Right hindlimb (tissue), 1 donor: ENCODE measurements around the gene THSD7B.
"Not testable (repeated sequence)": the region's sequence is repeated elsewhere in the genome, so short reads cannot be mapped to it uniquely, and the experiment has no call there.

ENCODE experiments used
- DNase-seq: peaks from one replicate; pipeline ENCODE4 v3.0.0-alpha.2; 2018

Gene THSD7B

DNA sequence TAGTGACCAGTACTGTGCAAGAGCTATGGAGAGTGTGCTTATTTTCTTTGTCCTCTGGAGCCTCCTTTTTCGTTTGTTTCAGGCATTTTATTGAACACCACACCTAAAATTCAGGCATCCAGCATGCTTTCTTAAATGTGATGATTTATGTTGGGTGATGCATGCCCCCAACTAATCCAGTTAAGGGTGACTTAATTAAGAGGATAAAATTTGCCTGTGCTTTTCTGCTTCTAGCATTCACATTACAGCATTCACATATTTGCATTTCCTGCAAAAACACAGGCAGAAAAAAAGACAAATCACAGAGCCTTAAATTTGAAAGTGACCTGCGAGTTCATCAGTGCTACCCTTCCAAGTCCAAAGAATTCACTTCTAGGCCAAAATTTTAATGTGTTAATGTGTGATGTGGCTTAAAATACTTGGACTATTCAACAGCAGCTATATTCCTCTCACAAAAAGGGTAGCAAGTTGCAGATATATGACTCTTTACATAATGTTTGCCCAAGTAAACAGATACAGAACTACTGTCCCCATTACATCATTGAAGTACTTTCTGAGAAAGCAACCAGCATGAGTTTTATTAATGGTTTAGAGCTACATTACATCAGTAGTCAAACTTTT, 286.5 kb downstream of the THSD7B start:
- no peak for DNase-seq

DNA sequence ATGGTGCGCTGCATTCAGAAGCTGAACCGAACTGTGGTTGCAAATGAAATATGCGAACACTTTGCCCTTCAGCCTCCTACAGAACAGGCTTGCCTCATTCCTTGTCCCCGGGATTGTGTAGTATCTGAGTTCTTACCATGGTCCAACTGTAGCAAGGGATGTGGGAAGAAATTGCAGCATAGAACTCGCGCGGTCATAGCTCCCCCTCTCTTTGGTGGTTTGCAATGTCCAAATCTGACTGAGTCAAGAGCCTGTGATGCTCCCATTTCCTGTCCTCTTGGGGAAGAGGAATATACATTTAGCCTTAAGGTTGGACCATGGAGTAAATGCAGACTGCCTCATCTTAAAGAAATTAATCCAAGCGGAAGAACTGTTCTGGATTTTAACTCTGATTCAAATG, 291.4 kb downstream of the THSD7B start:
- no peak for DNase-seq

DNA sequence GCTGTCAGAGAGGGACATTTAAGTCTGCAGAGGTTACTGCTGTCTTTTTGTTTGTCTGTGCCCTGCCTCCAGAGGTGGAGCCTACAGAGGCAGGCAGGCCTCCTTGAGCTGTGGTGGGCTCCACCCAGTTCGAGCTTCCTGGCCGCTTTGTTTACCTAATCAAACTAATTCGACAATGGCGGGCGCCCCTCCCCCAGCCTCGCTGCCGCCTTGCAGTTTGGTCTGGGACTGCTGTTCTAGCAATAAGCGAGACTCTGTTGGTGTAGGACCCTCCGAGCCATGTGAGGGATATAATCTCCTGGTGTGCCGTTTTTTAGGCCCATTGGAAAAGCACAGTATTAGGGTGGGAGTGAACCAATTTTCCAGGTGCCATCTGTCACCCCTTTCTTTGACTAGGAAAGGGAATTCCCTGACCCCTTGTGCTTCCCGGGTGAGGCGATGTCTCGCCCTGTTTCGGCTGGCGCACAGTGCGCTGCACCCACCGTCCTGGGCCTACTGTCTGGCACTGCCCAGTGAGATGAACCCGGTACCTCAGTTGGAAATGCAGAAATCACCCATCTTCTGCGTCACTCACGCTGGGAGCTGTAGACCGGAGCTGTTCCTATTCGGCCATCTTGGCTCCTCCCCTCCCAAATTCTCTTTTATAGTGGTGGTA, 310.9 kb downstream of the THSD7B start:
- not testable (repeated sequence) for DNase-seq

DNA sequence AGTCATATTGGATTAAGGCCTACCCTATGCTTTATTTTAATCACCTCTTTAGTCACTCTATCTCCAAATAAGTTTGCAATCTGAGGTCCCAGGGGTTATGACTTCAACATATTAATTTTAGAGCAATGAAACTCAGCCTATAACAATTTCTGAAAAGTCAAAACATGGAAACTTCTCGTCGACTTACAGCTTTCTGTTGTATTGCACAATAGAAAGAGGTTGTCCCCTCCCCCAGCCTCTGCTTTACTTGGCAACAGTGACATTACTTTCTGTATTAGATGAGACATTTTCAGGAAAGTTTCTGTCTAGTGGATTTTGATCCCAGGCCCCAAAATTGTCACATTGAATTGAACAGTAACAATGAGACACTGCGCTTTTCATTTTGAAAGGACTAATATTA, 326.4 kb downstream of the THSD7B start:
- no peak for DNase-seq

DNA sequence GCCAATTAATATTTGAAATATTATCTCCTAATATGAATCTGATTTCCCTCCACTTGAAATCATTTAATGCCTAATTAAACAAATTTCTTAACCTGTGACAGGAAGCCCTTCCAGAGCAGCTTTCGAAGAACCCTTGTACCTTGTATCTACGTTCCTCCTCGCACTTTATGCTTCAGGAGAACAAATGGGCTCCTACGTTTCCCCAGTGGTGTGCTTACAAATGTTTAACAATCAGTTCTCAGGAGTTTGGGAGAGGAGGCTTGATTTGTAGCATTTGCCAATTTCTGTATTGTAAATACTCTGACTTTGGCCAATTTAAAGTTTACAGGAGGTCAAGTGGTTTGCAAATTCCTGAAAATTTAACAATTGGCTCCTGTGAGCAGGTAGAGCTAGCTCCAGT, 327.8 kb downstream of the THSD7B start:
- no peak for DNase-seq

DNA sequence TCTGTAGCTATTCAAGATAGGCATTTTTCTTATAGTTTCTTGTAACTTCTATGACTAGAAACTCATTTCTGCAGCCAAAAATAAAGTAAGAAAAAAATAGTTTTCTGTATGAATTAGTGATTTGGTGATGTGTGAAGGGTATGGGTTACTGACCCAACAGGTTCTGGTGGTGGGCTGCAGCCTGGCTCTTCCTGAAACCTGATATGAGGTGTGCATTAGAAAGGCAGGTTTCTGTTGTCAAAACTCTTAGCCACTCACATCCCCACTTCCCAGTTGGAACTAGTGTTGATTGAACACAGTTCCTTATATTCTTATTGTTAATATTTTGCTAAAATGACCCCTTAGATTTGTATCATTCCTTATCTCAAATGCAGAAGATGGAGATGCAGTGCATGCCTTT, 330.8 kb downstream of the THSD7B start:
- DNase-seq: no peak

DNA sequence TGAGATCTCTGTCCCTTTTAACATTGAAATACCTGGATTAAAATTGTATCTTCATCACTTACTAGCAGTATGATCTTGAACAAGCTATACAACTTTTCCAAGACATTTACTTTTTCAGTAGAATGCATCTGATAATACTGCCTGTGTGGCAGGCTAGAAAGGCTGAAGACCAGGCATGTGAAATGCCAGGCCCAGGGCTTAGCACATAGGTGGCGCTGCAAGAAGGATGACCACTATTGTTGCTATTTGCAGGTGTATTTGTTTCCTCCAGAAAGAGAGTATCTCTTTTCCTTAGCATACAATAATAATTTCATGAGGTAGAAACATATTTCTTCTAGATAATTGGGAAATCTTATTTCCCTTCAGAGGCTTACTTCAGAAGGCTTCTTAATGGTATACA, 331.3 kb downstream of the THSD7B start:
- no peak for DNase-seq

DNA sequence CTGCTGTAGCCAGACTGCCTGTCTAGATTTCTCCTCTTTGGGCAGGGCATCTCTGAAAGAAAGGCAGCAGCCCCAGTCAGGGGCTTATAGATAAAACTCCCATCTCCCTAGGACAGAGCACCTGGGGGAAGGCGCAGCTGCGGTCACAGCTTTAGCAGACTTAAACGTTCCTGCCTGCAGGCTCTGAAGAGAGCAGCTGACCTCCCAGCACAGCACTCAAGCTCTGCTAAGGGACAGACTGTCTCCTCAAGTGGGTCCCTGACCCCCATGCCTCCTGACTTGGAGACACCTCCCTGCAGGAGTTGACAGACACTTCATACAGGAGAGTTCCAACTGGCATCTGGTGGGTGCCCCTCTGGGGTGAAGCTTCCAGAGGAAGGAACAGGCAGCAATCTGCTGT, 336.5 kb downstream of the THSD7B start:
- DNase-seq: not testable (repeated sequence)

DNA sequence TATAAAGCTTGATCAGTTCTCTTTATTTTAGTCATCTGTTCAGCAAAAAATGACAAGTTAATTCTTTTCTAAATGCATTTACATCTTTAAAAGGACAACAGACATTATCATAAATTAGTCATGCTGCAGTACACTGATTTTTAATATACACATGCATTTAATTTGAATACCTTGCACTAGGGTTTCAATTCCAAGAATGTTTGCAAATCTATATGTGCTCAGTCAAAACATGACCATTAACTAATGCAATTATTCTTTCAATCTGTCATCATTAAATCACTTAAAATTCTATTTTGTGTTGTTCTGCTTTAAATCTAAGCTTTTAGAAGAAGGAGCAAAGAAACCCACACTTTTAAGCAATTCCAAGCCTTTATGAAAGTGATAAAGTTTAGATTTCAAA, 342.6 kb downstream of the THSD7B start:
- no peak for DNase-seq

DNA sequence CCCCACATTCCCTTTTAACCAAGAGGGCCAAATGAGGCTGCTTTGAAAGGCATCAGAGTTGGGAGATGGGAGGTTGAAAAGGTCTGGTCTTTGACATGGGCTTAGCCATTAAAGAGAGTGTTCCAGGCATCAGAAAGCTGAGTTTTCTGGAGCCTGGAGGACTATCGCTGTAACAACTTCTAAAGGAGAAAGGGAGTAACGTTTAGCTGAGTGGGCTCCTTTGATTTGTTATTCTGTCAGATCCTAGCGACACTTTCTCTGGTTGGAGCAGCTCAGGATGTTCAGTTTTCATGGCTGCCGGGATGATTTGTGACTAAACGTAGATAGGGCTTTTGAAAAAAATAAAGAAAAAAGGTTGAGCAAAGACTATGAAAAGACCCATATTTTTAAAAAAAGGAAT, 346.6 kb downstream of the THSD7B start:
- no peak for DNase-seq

DNA sequence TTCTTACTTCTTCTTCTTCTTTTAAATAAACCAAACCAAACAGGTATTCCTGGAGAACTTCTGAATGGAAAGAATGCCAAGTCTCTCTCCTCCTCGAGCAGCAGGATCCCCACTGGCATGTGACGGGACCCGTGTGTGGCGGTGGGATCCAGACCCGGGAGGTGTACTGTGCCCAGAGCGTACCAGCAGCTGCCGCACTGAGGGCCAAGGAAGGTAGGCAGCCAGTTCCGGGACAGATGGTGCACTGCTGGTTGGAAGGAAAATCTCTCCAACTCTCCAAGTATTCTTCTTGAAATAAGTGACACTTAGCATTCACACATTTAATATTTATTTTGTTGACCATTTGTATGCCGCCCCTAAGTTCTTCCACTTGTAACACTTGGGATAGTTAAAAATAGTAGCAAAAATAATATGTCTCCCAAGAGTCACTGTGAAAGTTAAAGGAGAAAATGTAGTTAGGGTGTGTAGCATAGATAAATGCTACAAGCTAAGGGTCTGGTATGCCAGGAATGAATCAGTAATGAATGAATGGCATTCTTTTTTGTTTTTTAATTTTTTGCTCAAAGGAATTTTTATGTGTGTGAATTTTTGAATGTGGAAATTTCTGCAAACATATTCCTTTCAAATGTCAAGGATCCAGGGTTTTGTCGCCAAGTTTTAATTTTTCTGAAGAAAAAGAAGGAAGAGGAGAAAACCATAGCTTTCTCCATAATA, 349.9 kb downstream of the THSD7B start:
- no peak for DNase-seq

DNA sequence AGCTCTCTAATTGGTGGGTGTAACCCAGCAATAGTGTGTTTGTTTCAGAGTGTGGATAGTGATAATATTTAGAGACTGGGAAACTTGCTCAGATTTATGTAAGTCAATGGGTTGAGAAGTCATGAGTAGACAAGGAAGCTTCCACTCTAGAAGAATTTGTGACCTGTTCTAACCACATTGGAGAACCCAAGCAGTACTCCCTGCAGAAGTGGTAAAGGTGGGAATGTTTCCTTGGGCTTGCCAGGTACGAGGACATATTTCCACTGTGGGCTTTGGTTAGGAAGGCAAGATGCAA, 350.4 kb downstream of the THSD7B start:
- DNase-seq: no peak

DNA sequence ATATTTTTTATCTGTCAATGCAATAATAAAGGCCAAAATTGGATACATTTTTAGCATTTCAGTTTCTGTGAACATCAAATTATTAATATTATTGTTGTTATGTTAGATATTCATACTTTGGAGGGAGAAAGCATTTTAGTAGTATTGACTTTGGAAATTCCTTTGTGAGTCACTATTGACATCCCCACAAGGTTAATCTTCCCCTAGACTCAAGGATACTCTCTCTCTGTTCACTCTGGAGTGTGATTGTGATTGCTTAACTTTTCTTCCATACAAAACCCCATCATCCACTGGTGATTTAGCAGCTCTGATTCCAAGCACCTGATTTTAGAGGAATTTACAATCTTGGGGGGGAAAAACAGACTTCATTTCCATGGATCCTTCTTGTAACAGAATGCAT, 352.0 kb downstream of the THSD7B start:
- no peak for DNase-seq

DNA sequence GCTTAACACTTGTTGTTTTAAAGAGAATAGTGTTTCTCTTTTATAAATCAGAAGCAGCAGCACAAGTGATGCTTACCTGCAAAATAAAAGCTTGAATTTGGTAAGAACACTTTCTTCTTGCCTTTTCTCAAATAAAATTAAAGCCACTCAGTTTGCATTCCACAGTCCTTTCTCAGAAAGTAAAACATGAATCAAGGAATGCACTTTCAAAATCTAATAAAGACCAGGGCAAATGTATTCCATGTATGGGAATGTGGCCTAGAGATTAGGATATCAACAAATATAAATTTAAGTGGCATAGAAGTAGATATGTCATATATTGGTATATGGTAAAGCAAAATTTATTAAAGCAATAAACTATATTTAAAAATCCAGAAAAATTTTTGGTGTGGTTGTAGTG, 352.8 kb downstream of the THSD7B start:
- DNase-seq: no peak

DNA sequence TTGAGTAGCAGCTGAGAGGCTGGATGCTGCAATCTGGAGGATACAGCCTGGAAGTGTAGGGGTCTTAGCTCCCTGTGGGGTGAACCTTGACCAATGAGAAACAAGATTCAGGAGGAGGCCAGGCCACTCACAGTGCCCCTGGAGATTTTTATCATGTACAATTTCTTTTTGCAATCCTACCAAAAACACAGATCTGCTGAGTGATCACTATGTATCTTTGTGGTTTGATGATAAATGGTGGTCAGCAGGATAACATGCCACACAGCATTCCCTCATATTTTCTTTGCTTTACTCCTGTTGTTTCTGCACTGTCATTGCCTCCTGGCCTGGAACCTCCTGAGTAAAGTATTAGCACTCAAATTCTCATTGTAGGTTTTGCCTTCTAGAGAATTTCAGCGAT, 357.9 kb downstream of the THSD7B start:
- no peak for DNase-seq

DNA sequence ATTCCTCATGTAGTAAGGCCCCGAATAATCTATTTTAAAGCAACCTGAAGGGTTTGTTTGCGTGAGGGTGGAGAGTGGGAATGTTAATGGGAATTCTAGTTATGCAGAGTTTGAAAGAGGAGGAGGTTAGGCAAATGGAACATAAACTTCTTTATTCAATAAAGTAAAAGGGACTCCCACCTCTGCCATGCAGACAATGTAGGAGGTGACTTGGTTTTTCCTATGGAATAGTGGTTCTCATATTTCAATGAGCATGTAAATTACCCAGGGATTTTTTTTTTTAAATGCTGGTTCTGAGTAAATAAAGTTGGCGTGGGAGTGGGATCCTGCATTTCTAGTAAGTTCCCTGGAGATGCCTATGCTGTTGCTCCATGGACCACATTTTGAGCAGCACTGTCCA, 367.9 kb downstream of the THSD7B start:
- no peak for DNase-seq

DNA sequence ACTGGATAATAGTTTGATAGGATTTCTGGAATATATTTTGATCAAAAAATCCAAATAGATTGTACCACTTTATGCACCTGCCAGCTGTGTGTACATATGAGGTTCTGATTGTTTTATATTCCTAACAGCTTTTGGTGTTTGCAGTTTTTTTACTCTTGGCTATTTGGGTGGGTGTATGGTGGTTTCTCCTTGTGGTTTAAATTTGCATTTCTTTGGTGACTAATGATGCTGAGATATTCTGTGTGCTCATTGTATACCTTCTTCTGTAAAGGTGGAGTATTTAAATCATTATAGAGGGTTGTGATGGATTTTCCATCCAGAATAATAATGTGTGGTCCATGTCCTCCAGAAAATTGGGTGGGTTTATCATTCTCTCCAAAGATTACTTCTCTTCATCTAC, 372.9 kb downstream of the THSD7B start:
- no peak for DNase-seq

DNA sequence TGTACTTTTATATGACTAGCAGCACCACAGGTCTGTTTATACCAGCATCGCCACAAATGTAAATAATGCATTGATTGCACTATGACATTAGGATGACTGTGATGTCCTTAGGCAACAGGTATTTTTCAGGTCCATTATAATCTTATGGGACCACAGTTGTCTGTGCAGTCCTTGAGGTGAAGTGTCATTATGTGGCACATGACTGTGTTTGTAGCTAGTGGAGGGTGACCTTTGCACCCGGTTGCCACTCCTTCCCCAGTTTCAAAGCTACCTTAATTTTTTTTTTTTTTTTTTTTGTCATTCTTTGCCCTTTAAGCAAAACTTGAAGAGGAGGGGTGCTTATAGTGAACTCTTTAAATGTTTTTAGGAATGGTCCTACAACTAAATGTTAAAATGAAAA, 386.4 kb downstream of the THSD7B start:
- no peak for DNase-seq

DNA sequence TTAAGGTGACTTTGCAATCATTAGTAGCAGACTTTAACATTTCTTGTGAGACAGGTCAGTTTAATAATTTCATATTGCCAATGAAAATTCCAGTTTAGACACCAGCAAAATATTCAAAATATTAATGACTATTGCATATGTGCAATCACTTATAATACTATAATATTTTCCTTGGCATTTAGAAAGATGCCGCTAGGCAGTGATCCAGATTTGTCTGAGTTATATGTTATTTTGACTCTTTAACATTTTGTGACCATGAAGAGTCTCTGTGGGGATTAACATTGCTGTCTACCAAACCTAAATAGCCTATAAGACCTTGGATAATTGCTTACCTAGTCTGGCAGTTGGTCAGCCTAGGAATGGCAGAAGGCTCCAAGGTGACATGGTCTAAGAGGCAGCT, 389.6 kb downstream of the THSD7B start:
- DNase-seq: no peak

DNA sequence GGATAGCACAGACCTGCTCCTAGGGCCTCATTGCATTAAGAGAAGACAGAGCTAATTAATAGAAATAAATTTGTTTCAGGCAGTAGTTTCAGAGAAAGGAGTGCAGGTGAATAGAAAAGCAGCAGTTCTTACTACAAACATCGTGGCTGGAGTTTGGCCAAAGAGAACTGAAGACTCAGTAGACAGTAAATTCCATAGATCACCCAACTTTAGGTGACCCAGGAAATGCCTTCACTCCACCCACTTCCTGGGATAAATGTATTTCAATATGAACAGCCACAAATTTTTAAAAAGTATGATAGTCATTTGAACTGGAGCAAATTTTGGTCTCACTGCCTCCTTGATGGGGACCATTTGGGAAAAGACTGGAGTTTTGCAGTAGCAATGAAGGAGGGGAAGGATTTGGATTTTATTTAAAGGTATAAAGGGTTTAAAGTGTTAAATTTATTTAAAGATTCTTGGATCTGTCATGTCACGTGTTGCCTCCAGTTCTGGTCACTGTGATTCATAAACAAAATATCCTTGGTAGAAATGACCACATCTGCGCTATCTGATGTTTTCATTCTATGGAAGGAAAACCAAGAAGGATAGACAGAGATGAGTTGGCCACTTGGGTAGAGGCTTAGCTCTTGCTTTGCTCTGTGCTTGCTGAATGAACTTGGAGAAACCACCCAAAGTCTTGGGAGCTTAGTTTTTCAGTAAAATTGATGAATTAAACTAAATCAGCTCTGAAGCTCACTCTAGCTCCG, 390.2 kb downstream of the THSD7B start:
- no peak for DNase-seq

DNA sequence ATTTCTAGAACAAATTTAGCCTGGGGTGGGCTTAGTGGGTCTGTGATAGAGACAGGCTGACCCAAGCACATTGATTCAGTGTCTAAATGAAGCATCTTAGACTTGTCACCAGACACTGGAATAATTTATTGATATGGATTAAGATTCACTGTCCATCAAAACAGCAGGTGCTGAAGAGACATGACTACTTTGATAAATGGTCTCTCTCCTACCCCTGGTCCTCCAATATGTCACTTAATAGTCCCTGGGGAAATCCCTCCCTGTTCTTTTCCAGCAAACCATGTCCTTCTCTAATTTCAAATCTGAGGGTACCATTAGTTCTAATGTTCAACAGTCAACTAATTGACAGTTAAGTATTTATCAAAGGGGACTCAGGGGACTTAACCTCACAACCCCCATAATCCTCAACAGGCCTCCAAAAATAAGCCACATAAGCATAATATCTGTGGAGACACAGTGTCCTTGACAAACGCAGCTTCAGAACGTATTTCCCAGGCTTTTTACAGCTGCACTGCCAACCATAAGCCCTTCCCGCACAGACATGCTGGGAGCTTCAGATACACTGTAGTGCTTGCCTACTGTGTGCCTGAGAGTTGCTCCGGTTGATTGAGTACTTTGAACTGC, 391.0 kb downstream of the THSD7B start:
- no peak for DNase-seq

DNA sequence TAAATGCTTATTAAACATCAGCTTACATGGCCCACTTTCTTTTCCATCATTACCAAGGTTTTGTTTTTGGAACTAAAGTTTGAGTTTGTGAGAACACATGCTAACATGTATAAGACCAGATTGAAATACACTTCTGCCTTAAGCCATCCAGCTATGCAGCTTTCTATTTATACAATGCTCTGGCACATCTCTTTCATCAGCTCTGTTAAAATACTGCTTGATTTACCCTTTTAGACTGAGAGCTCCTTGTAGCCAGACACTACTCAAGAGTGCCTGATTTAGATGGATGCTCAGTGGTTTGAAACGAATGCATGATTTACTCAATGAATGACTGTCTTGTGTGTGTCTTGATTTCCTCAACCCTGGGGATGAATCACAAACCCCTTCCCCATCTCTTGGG, 392.5 kb downstream of the THSD7B start:
- DNase-seq: no peak

DNA sequence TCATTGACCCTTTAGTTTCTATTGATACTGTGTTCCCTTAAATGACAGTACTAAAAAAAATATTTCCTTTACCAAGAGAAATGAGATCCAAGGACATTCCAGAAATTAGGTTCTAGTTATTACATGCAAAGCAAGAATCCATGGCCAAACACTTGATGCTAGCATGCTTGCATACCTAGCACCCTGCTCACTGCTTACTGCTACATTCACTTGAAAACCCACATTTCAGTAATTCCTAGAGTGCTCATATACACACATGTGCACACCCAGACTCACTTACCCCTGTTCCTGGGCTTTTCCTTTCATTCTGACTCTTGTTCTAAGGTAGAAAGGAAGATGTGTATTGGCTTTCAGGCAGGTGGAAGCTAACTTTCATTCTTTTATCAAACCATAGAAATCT, 395.9 kb downstream of the THSD7B start:
- no peak for DNase-seq

DNA sequence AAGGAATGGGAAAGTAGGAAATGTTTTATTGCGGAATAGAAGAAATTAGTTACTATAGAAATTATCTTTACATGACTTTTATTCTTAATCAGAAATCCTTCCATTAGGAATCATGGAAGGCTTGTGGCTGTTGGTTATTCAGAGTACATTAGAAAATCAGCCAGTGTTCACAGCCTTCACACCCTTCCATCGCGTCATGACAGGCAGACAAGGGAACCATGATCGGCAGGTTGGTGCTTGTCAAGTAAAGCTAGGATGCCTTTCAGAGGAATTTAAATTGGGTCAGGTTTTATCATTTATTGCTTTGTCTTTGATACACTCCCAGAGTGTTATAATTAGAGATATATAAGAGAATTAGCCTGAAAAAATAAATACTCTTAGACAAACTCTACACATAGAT, 400.6 kb downstream of the THSD7B start:
- no peak for DNase-seq
